H9 (cell line): ENCODE results near the gene NRCAM. TPM values are rescaled to one million over a fixed set of nuclear protein-coding genes. Genes with fewer than 3 reads are reported as not detected.

Experiments used
- DNase-seq: peaks from one replicate; pipeline ENCODE4 v3.0.0-alpha.2; 2017
- H2AFZ ChIP-seq: one replicate; pipeline ENCODE4 v1.6.1; 2013; ENCODE audit warnings: mild to moderate bottlenecking, low read length, control low read depth, moderate library complexity
- H2AK5ac ChIP-seq: 2 replicates; pipeline ENCODE4 v1.6.1; 2013; ENCODE audit warnings: low read length, control low read depth, mixed read lengths; ENCODE audit not compliant: insufficient read length
- H2BK120ac ChIP-seq: one replicate; pipeline ENCODE4 v1.6.1; 2013; ENCODE audit warnings: low read depth, mild to moderate bottlenecking, low read length, control low read depth, inconsistent platforms; ENCODE audit not compliant: poor library complexity, severe bottlenecking
- H2BK12ac ChIP-seq: 2 replicates; pipeline ENCODE4 v1.6.1; 2013; ENCODE audit warnings: low read length, control low read depth, mixed read lengths, low read depth; ENCODE audit not compliant: insufficient read length
- H2BK15ac ChIP-seq: 2 replicates; pipeline ENCODE4 v1.6.1; 2013; ENCODE audit warnings: low read depth, low read length, control low read depth
- H2BK20ac ChIP-seq: one replicate; pipeline ENCODE4 v1.6.1; 2013; ENCODE audit warnings: low read depth, mild to moderate bottlenecking, low read length, control low read depth, inconsistent platforms; ENCODE audit not compliant: poor library complexity, severe bottlenecking
- H2BK5ac ChIP-seq: 2 replicates; pipeline ENCODE4 v1.6.1; 2013; ENCODE audit warnings: low read length, control low read depth, mixed read lengths; ENCODE audit not compliant: insufficient read length
- H3K14ac ChIP-seq: 2 replicates; pipeline ENCODE4 v1.6.1; 2013; ENCODE audit warnings: low read length, control low read depth; ENCODE audit not compliant: insufficient read depth
- H3K18ac ChIP-seq: 2 replicates; pipeline ENCODE4 v1.6.1; 2013; ENCODE audit warnings: low read depth, mild to moderate bottlenecking, mixed read lengths, low read length, control low read depth; ENCODE audit not compliant: insufficient read length
- H3K23ac ChIP-seq: 2 replicates; pipeline ENCODE4 v1.6.1; 2013; ENCODE audit warnings: low read length, control low read depth, mixed read lengths, low read depth; ENCODE audit not compliant: insufficient read length
- H3K23me2 ChIP-seq: 2 replicates; pipeline ENCODE4 v1.6.1; 2013; ENCODE audit warnings: low read depth, mild to moderate bottlenecking, mixed read lengths, low read length, control low read depth; ENCODE audit not compliant: insufficient read length, poor library complexity, severe bottlenecking
- H3K27ac ChIP-seq: 2 replicates; pipeline ENCODE4 v1.5.1; 2013; ENCODE audit warnings: low read length, control low read depth, mixed read lengths, low read depth; ENCODE audit not compliant: insufficient read length
- H3K27me3 ChIP-seq: 2 replicates; pipeline ENCODE4 v1.6.1; 2013; ENCODE audit warnings: low read length, control low read depth, inconsistent platforms; ENCODE audit not compliant: insufficient read depth
- H3K4ac ChIP-seq: 2 replicates; pipeline ENCODE4 v1.6.1; 2013; ENCODE audit warnings: low read depth, mild to moderate bottlenecking, control low read depth, inconsistent platforms, low read length, moderate library complexity
- H3K4me1 ChIP-seq: 2 replicates; pipeline ENCODE4 v1.6.1; 2013; ENCODE audit warnings: low read length, control low read depth, inconsistent platforms; ENCODE audit not compliant: insufficient read depth
- H3K4me2 ChIP-seq: 2 replicates; pipeline ENCODE4 v1.6.1; 2013; ENCODE audit warnings: low read length, control low read depth, mixed read lengths; ENCODE audit not compliant: insufficient read length, insufficient read depth
- H3K56ac ChIP-seq: 2 replicates; pipeline ENCODE4 v1.6.1; 2013; ENCODE audit warnings: low read depth, mild to moderate bottlenecking, mixed read lengths, low read length, control low read depth; ENCODE audit not compliant: insufficient read length
- H3K79me1 ChIP-seq: 2 replicates; pipeline ENCODE4 v1.6.1; 2013; ENCODE audit warnings: low read depth, mild to moderate bottlenecking, moderate library complexity, low read length, control low read depth, inconsistent platforms; ENCODE audit not compliant: insufficient read depth, poor library complexity, severe bottlenecking
- H3K79me2 ChIP-seq: 2 replicates; pipeline ENCODE4 v1.6.1; 2013; ENCODE audit warnings: low read length, control low read depth, inconsistent platforms; ENCODE audit not compliant: insufficient read depth
- H3K9ac ChIP-seq: 2 replicates; pipeline ENCODE4 v1.6.1; 2013; ENCODE audit warnings: low read length, control low read depth, mixed read lengths; ENCODE audit not compliant: insufficient read length; ENCODE audit errors: extremely low read depth
- H3K9me3 ChIP-seq: one replicate; pipeline ENCODE4 v1.6.1; 2013; ENCODE audit warnings: low read depth, low read length, inconsistent platforms; ENCODE audit not compliant: control insufficient read depth
- H3T11ph ChIP-seq: one replicate; pipeline ENCODE4 v1.6.1; 2013; ENCODE audit warnings: mild to moderate bottlenecking, low read length, control low read depth, inconsistent platforms
- H4K20me1 ChIP-seq: one replicate; pipeline ENCODE4 v1.6.1; 2013; ENCODE audit not compliant: control insufficient read depth, insufficient read length, insufficient read depth
- H4K5ac ChIP-seq: 2 replicates; pipeline ENCODE4 v1.6.1; 2013; ENCODE audit warnings: low read depth, mild to moderate bottlenecking, mixed read lengths, low read length, control low read depth; ENCODE audit not compliant: insufficient read length
- H4K8ac ChIP-seq: replicated peaks from 2 replicates; pipeline ENCODE4 v1.6.1; 2013; ENCODE audit warnings: low read length, control low read depth, mixed read lengths, low read depth; ENCODE audit not compliant: insufficient read length
- H4K91ac ChIP-seq: 2 replicates; pipeline ENCODE4 v1.6.1; 2013; ENCODE audit warnings: low read depth, mild to moderate bottlenecking, moderate library complexity, mixed read lengths, low read length, control low read depth; ENCODE audit not compliant: insufficient read length
- H3K27ac Mint-ChIP-seq, 3 experiments: 2 replicates in 2 of 3; 3 replicates in 1 of 3; pipeline ENCODE4 v1.8.0; 2020 to 2021; ENCODE audit warnings: mixed read lengths in 3 of 3, mild to moderate bottlenecking in 1 of 3, moderate library complexity in 1 of 3
- H3K27me3 Mint-ChIP-seq: 2 replicates; pipeline ENCODE4 v1.8.0; 2021; ENCODE audit warnings: low read depth, mild to moderate bottlenecking, moderate library complexity, mixed read lengths
- H3K36me3 Mint-ChIP-seq, 3 experiments: 2 replicates in 2 of 3; 3 replicates in 1 of 3; pipeline ENCODE4 v1.8.0; 2020 to 2021; ENCODE audit warnings: low read depth in 3 of 3, mixed read lengths in 3 of 3; ENCODE audit not compliant: insufficient read depth in 1 of 3
- H3K4me1 Mint-ChIP-seq, 2 experiments: 2 replicates each; pipeline ENCODE4 v1.8.0; 2020; ENCODE audit warnings: mixed read lengths in 2 of 2
- H3K4me3 Mint-ChIP-seq, 2 experiments: 2 replicates in 1 of 2; 3 replicates in 1 of 2; pipeline ENCODE4 v1.8.0; 2020 to 2021; ENCODE audit warnings: mild to moderate bottlenecking in 2 of 2, mixed read lengths in 2 of 2, moderate library complexity in 1 of 2
- H3K9me3 Mint-ChIP-seq, 2 experiments: 2 replicates in 1 of 2; 3 replicates in 1 of 2; pipeline ENCODE4 v1.8.0; 2020; ENCODE audit warnings: mild to moderate bottlenecking in 2 of 2, mixed read lengths in 2 of 2, moderate library complexity in 1 of 2
- WGBS: extraction: QIAGEN DNeasy Blood & Tissue Kit; methylation state at CpG from one replicate; pipeline ENCODE4 v1.1.7; 2013; ENCODE audit warnings: missing lambda C conversion rate, low lambda C conversion rate, mixed read lengths; ENCODE audit not compliant: insufficient read length; ENCODE audit errors: extremely low coverage; 5-methylcytosine and 5-hydroxymethylcytosine counted together
- total RNA-seq: library from RNA; stranded (reverse); gene quantifications from 2 replicates; pipeline ENCODE4 v1.2.1, GENCODE V29; 2021
- TF ChIP-seq, protein P1 (sequence below): fragments of 200-600 bp; sonication (generic); conservative IDR thresholded peaks from 3 replicates; pipeline ENCODE4 v1.8.0; 2021; ENCODE audit warnings: antibody characterized with exemption, mild to moderate bottlenecking

The NRCAM gene
- total RNA-seq, 1 experiment from 2014 or later: 2.3 TPM

DNA sequence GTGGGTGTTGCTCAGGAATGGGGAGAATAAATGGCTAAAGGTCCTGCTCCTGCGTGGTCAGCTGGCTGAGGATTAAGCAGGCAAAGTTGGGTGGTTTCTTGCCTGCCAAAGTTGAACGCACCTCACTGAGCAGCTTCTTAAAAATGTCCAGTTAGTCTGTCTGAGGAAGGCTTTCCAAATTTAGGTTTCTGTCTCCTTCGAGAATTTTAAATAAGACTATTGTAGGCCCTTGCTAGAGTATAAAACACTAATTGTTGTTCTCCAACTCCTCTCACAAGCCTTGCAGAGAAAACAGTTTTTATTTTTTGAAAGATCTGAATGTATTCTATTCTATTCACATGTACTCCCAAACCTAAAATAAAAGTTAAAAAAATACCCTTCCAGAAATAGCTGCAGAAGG is 204.1 kb downstream of the NRCAM start:
- Histone ChIP-seq H2AK5ac (no peak overlapping the region), H3K4me1 (no peaks in the 10 kb centered on the region), H4K91ac (no peak overlapping the region), H2AFZ (no peak overlapping the region), H3K9ac (no peak overlapping the region), H4K8ac (no peak overlapping the region), H3K14ac (no peak overlapping the region), H3K9me3 (peaks cover 4% of the 10 kb centered on the region), H4K20me1 (no peaks in the 10 kb centered on the region), H2BK120ac (no peak overlapping the region), H3K23me2 (no peaks in the 10 kb centered on the region), H3K27ac (no peak overlapping the region), H3K18ac (no peak overlapping the region), H3K4me2 (no peak overlapping the region), H3K79me1 (no peaks in the 10 kb centered on the region), H3K23ac (no peak overlapping the region), H2BK12ac (no peak overlapping the region), H3K79me2 (no peaks in the 10 kb centered on the region), H2BK20ac (no peak overlapping the region), H2BK15ac (no peak overlapping the region), H3K27me3 (no peaks in the 10 kb centered on the region), H3K56ac (no peak overlapping the region), H4K5ac (no peak overlapping the region), H3T11ph (no peak overlapping the region), H3K4ac (no peak overlapping the region), H2BK5ac (no peak overlapping the region)
- Mint-ChIP-seq H3K4me1 (peaks cover 0 to 4% of the 10 kb centered on the region in 2 experiments; a peak in 1 of 4 replicates), H3K27me3 (no peaks in the 10 kb centered on the region), H3K27ac (no peak overlapping the region), H3K9me3 (peaks cover 26 to 31% of the 10 kb centered on the region in 2 experiments), H3K36me3 (peaks cover 8 to 32% (median 10%) of the 10 kb centered on the region in 3 experiments), H3K4me3 (no peak overlapping the region)
- WGBS: no CpG with 5 or more reads among the region's 3 CpGs
- no peak for DNase-seq
- TF ChIP-seq, protein P1, sequence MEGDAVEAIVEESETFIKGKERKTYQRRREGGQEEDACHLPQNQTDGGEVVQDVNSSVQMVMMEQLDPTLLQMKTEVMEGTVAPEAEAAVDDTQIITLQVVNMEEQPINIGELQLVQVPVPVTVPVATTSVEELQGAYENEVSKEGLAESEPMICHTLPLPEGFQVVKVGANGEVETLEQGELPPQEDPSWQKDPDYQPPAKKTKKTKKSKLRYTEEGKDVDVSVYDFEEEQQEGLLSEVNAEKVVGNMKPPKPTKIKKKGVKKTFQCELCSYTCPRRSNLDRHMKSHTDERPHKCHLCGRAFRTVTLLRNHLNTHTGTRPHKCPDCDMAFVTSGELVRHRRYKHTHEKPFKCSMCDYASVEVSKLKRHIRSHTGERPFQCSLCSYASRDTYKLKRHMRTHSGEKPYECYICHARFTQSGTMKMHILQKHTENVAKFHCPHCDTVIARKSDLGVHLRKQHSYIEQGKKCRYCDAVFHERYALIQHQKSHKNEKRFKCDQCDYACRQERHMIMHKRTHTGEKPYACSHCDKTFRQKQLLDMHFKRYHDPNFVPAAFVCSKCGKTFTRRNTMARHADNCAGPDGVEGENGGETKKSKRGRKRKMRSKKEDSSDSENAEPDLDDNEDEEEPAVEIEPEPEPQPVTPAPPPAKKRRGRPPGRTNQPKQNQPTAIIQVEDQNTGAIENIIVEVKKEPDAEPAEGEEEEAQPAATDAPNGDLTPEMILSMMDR: no peak
